Mesenchymal stem cell (in vitro differentiated cells and primary cell): ENCODE data around the gene ADCYAP1.

ENCODE experiments used
- DNase-seq: peaks from one replicate; pipeline ENCODE4 v3.0.0-alpha.2; 2013
- H2AFZ ChIP-seq: one replicate; pipeline ENCODE4 v1.6.1; 2013; ENCODE audit warnings: low read depth, mild to moderate bottlenecking, control low read depth, inconsistent platforms, low read length, moderate library complexity
- H2AK5ac ChIP-seq: 2 replicates; pipeline ENCODE4 v1.6.1; 2013; ENCODE audit warnings: low read length, moderate library complexity, mild to moderate bottlenecking, inconsistent platforms; ENCODE audit not compliant: severe bottlenecking
- H2BK120ac ChIP-seq: one replicate; pipeline ENCODE4 v1.6.1; 2013; ENCODE audit warnings: low read depth, mild to moderate bottlenecking, inconsistent platforms, low read length, moderate library complexity
- H2BK12ac ChIP-seq, 2 experiments: one replicate each; pipeline ENCODE4 v1.6.1; 2013; ENCODE audit warnings: inconsistent platforms in 2 of 2, low read length in 2 of 2, mild to moderate bottlenecking in 2 of 2, moderate library complexity in 2 of 2, control low read depth in 1 of 2
- H2BK15ac ChIP-seq: one replicate; pipeline ENCODE4 v1.6.1; 2013; ENCODE audit warnings: mild to moderate bottlenecking, low read depth, inconsistent platforms; ENCODE audit not compliant: poor library complexity, severe bottlenecking
- H2BK5ac ChIP-seq: 2 replicates; pipeline ENCODE4 v1.6.1; 2013; ENCODE audit warnings: low read depth, mild to moderate bottlenecking, low read length, control low read depth, inconsistent platforms; ENCODE audit not compliant: poor library complexity, severe bottlenecking
- H3K14ac ChIP-seq, 2 experiments: one replicate each; pipeline ENCODE4 v1.6.1; 2013; ENCODE audit warnings: inconsistent platforms in 2 of 2, low read length in 2 of 2, control low read depth in 1 of 2, mild to moderate bottlenecking in 1 of 2, moderate library complexity in 1 of 2
- H3K18ac ChIP-seq, 2 experiments: one replicate each; pipeline ENCODE4 v1.6.1; 2013; ENCODE audit warnings: inconsistent platforms in 2 of 2, low read length in 2 of 2, control low read depth in 1 of 2, low read depth in 1 of 2, mild to moderate bottlenecking in 1 of 2
- H3K23ac ChIP-seq, 2 experiments: one replicate each; pipeline ENCODE4 v1.6.1; 2013; ENCODE audit warnings: inconsistent platforms in 2 of 2, low read length in 2 of 2, mild to moderate bottlenecking in 2 of 2, moderate library complexity in 2 of 2, control low read depth in 1 of 2
- H3K27ac ChIP-seq: 2 replicates; pipeline ENCODE4 v1.5.1; 2013; ENCODE audit warnings: mild to moderate bottlenecking, moderate library complexity, low read length, control low read depth, inconsistent platforms; ENCODE audit not compliant: poor library complexity, severe bottlenecking
- H3K27me3 ChIP-seq, 2 experiments: 2 replicates each; pipeline versions ENCODE4 v1.6.1 to v1.7.0; 2013; ENCODE audit warnings: low read length in 2 of 2, mild to moderate bottlenecking in 2 of 2, moderate library complexity in 2 of 2, control low read depth in 1 of 2, inconsistent platforms in 1 of 2; ENCODE audit not compliant: control insufficient read depth in 1 of 2, insufficient read depth in 1 of 2
- H3K36me3 ChIP-seq, 2 experiments: 2 replicates each; pipeline versions ENCODE4 v1.6.1 to v1.7.0; 2013; ENCODE audit warnings: low read length in 2 of 2, control low read depth in 1 of 2, inconsistent platforms in 1 of 2, low read depth in 1 of 2, mild to moderate bottlenecking in 1 of 2; ENCODE audit not compliant: insufficient read depth in 2 of 2, control insufficient read depth in 1 of 2
- H3K4ac ChIP-seq, 2 experiments: one replicate each; pipeline ENCODE4 v1.6.1; 2013; ENCODE audit warnings: inconsistent platforms in 2 of 2, low read length in 2 of 2, mild to moderate bottlenecking in 2 of 2, moderate library complexity in 2 of 2, control low read depth in 1 of 2, low read depth in 1 of 2
- H3K4me1 ChIP-seq: 2 replicates; pipeline ENCODE4 v1.6.1; 2013; ENCODE audit warnings: low read depth, low read length, control low read depth; ENCODE audit not compliant: control insufficient read depth, insufficient read depth
- H3K4me2 ChIP-seq: 2 replicates; pipeline ENCODE4 v1.6.1; 2013; ENCODE audit warnings: low read length, mild to moderate bottlenecking, inconsistent platforms; ENCODE audit not compliant: poor library complexity, severe bottlenecking
- H3K4me3 ChIP-seq, 2 experiments: 2 replicates each; pipeline versions ENCODE4 v1.5.1 to v1.7.0; 2013; ENCODE audit warnings: low read length in 2 of 2, mild to moderate bottlenecking in 2 of 2, control low read depth in 1 of 2, low read depth in 1 of 2; ENCODE audit not compliant: insufficient read depth in 1 of 2
- H3K79me1 ChIP-seq: replicated peaks from 2 replicates; pipeline ENCODE4 v1.6.1; 2013; ENCODE audit warnings: mild to moderate bottlenecking, control low read depth, low read length, inconsistent platforms; ENCODE audit not compliant: poor library complexity, severe bottlenecking
- H3K9ac ChIP-seq: 2 replicates; pipeline ENCODE4 v1.7.0; 2013; ENCODE audit warnings: mild to moderate bottlenecking, low read length, moderate library complexity
- H3K9me3 ChIP-seq: 2 replicates; pipeline ENCODE4 v1.7.0; 2013; ENCODE audit warnings: mild to moderate bottlenecking, low read length; ENCODE audit not compliant: control insufficient read depth
- H4K8ac ChIP-seq: one replicate; pipeline ENCODE4 v1.6.1; 2013; ENCODE audit warnings: inconsistent platforms, mild to moderate bottlenecking, low read length, moderate library complexity
- H4K91ac ChIP-seq: one replicate; pipeline ENCODE4 v1.6.1; 2013; ENCODE audit warnings: mild to moderate bottlenecking, low read length, inconsistent platforms
- WGBS: methylation state at CpG from one replicate; pipeline ENCODE4 v1.1.7; 2013; ENCODE audit warnings: mixed read lengths; 5-methylcytosine and 5-hydroxymethylcytosine counted together

Gene ADCYAP1

GRCh38 chr18:926946-927345 lies 22.3 kb downstream of the ADCYAP1 start:
- no peak overlapping the region for H3K23ac ChIP-seq
- H4K91ac ChIP-seq = no peak overlapping the region
- no peak overlapping the region for H3K4me3 ChIP-seq
- H3K18ac ChIP-seq = no peak overlapping the region
- DNase-seq = peak; percentile 45
- no peak overlapping the region for H2AK5ac ChIP-seq
- H3K27ac ChIP-seq = no peak overlapping the region
- H3K14ac ChIP-seq = no peak overlapping the region
- no peaks in the 10 kb centered on the region for H3K36me3 ChIP-seq
- no peak overlapping the region for H4K8ac ChIP-seq
- no peak overlapping the region for H2BK15ac ChIP-seq
- no peak overlapping the region for H2AFZ ChIP-seq
- WGBS = 10% methylated on average over 1 of the region's 1 CpG
- H2BK5ac ChIP-seq = no peak overlapping the region
- H3K9ac ChIP-seq = no peak overlapping the region
- H3K4me2 ChIP-seq = no peak overlapping the region
- no peaks in the 10 kb centered on the region for H3K79me1 ChIP-seq
- H3K9me3 ChIP-seq = no peaks in the 10 kb centered on the region
- H2BK120ac ChIP-seq = no peak overlapping the region
- H2BK12ac ChIP-seq = no peak overlapping the region
- H3K4me1 ChIP-seq = no peaks in the 10 kb centered on the region
- no peak overlapping the region for H3K4ac ChIP-seq
- H3K27me3 ChIP-seq = peaks cover 3 to 59% of the 10 kb centered on the region in 2 experiments

- Histone ChIP-seq H2BK12ac (no peak overlapping the region), H4K8ac (no peak overlapping the region), H2AFZ (no peak overlapping the region), H3K79me1 (no peaks in the 10 kb centered on the region), H2BK15ac (no peak overlapping the region), H3K27ac (no peak overlapping the region), H2BK5ac (no peak overlapping the region), H3K36me3 (no peaks in the 10 kb centered on the region), H3K27me3 (peaks cover 0 to 58% of the 10 kb centered on the region in 2 experiments), H3K14ac (no peak overlapping the region), H3K4ac (no peak overlapping the region), H3K9me3 (no peaks in the 10 kb centered on the region), H3K4me1 (no peaks in the 10 kb centered on the region), H3K18ac (no peak overlapping the region), H2BK120ac (no peak overlapping the region), H3K9ac (no peak overlapping the region), H3K23ac (no peak overlapping the region), H3K4me2 (no peak overlapping the region), H4K91ac (no peak overlapping the region), H2AK5ac (no peak overlapping the region), H3K4me3 (no peak overlapping the region)
- WGBS = 50% methylated on average over 1 of the region's 2 CpGs
- DNase-seq = no peak
Observed at GRCh38 chr18:933082-933481, 28.4 kb downstream of the ADCYAP1 start.

GRCh38 chr18:934518-935133 lies 30.0 kb downstream of the ADCYAP1 start:
- H3K4ac ChIP-seq = no peak overlapping the region
- H3K9ac ChIP-seq = no peak overlapping the region
- DNase-seq = no peak
- no peaks in the 10 kb centered on the region for H3K36me3 ChIP-seq
- H3K9me3 ChIP-seq = no peaks in the 10 kb centered on the region
- H2BK12ac ChIP-seq = no peak overlapping the region
- no peak overlapping the region for H2BK15ac ChIP-seq
- no peak overlapping the region for H2BK5ac ChIP-seq
- no peak overlapping the region for H2BK120ac ChIP-seq
- no peaks in the 10 kb centered on the region for H3K4me1 ChIP-seq
- no peak overlapping the region for H3K4me3 ChIP-seq
- H2AFZ ChIP-seq = no peak overlapping the region
- H4K91ac ChIP-seq = no peak overlapping the region
- H3K27ac ChIP-seq = no peak overlapping the region
- H3K18ac ChIP-seq = no peak overlapping the region
- H3K79me1 ChIP-seq = no peaks in the 10 kb centered on the region
- H3K14ac ChIP-seq = no peak overlapping the region
- H3K27me3 ChIP-seq = peaks cover 0 to 56% of the 10 kb centered on the region in 2 experiments
- WGBS = 74% methylated on average over 7 of the region's 8 CpGs
- H4K8ac ChIP-seq = no peak overlapping the region
- no peak overlapping the region for H3K23ac ChIP-seq
- no peak overlapping the region for H3K4me2 ChIP-seq
- H2AK5ac ChIP-seq = no peak overlapping the region

GRCh38 chr18:936941-937340 lies 32.3 kb downstream of the ADCYAP1 start:
- no peak overlapping the region for H2AK5ac ChIP-seq
- H3K4me1 ChIP-seq = no peaks in the 10 kb centered on the region
- H3K9me3 ChIP-seq = no peaks in the 10 kb centered on the region
- H4K8ac ChIP-seq = no peak overlapping the region
- no peak overlapping the region for H4K91ac ChIP-seq
- no peak overlapping the region for H3K4ac ChIP-seq
- no peak overlapping the region for H2BK15ac ChIP-seq
- H3K4me2 ChIP-seq = no peak overlapping the region
- no peak overlapping the region for H2BK12ac ChIP-seq
- WGBS = 80% methylated on average over 6 of the region's 6 CpGs
- no peak for DNase-seq
- H3K9ac ChIP-seq = no peak overlapping the region
- no peaks in the 10 kb centered on the region for H3K36me3 ChIP-seq
- H3K18ac ChIP-seq = no peak overlapping the region
- no peak overlapping the region for H2BK120ac ChIP-seq
- H3K79me1 ChIP-seq = no peaks in the 10 kb centered on the region
- no peak overlapping the region for H3K23ac ChIP-seq
- peaks cover 0 to 74% of the 10 kb centered on the region in 2 experiments for H3K27me3 ChIP-seq
- H2BK5ac ChIP-seq = no peak overlapping the region
- no peak overlapping the region for H3K4me3 ChIP-seq
- H3K27ac ChIP-seq = no peak overlapping the region
- H3K14ac ChIP-seq = no peak overlapping the region
- H2AFZ ChIP-seq = no peak overlapping the region
